Mucosa of descending colon (tissue), 3 donors: ENCODE data around the gene MOB3B. TPM values are rescaled to one million over a fixed set of nuclear protein-coding genes. Genes with fewer than 3 reads are reported as not detected.

Experiments used
- ATAC-seq: fragments of 200-7000 bp; cut with Tn5 transposase; one replicate; pipeline ENCODE4 v1.9.1; 2020; ENCODE audit warnings: mild to moderate bottlenecking, moderate library complexity
- DNase-seq, 3 donors: peaks; one replicate each; pipeline ENCODE4 v3.0.0-alpha.2; 2020
- H3K36me3 ChIP-seq: fragments of 200-600 bp; one replicate; pipeline ENCODE4 v1.8.0; 2021; ENCODE audit warnings: low read depth, mild to moderate bottlenecking
- H3K4me1 ChIP-seq: fragments of 200-600 bp; one replicate; pipeline ENCODE4 v1.8.0; 2021; ENCODE audit warnings: low read depth, mild to moderate bottlenecking
- H3K4me3 ChIP-seq: fragments of 200-600 bp; one replicate; pipeline ENCODE4 v1.8.0; 2021; ENCODE audit warnings: mild to moderate bottlenecking
- H3K9me3 ChIP-seq: fragments of 200-600 bp; one replicate; pipeline ENCODE4 v1.8.0; 2021; ENCODE audit warnings: mild to moderate bottlenecking
- intact Hi-C, 2 donors: fragments of 100-400 bp; cut with DNase I in 1 of 2; cut with micrococcal nuclease in 1 of 2; formaldehyde crosslinking; loops; one replicate each; pipeline versions ENCODE4 v1.11.0 to v1.11.1; 2022; cut with DNase I, micrococcal nuclease
- total RNA-seq, 3 donors: library from RNA; stranded (reverse); fragmentation: NEBNext Ultra II Directional in 2 of 3; extraction: Animal tissue kit (Norgen Biotek cat#: 25700) in 2 of 3; gene quantifications; one replicate each; pipeline versions ENCODE4 v1.2.1 to v1.2.4, GENCODE V29; 2021 to 2023
- TF ChIP-seq, protein P1 (sequence below): fragments of 200-600 bp; IDR thresholded peaks from one replicate; pipeline ENCODE4 v1.8.0; 2022; ENCODE audit warnings: antibody characterized with exemption, mild to moderate bottlenecking
- donor health status: DM: no; HTN: no; CAD: no; lungs with moderate emphysema.
- donor health status: DM: no; HTN: no; CAD: no.
- donor health status: DM: no; HTN: yes; CAD: no.

MOB3B gene
- total RNA-seq, 3 donors from 2014 or later: 34.6 to 57.5 (median 41.7) TPM

DNA sequence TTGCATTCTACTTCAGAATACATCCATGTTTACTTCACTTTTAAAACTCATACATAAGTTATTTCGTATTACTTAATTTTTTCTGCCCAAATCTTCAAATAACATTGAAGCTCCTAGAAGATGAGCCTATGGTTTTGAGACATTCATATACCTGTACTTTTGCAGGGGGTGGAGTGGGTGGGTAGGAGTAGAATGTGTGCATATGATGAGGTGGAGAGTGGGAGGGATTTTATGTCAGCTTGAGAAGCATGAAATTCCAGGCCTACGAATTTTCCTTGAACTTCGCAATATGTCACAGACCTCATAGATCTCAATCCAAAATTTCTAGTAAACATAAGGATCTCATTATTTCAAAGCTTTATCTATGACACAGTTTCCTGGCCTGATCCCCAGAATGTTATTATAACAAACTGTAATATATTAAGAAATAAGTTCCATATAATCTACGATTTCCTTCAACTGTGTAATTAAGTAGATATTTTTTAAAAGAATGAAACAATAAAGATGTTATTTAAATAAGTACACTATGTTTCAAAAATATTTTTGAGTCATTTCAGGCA, 19.7 kb upstream of the MOB3B start:
- intact Hi-C loops: loop anchor here (5.0 kb wide), 1 partner anchor 217 kb away; no protein-coding TSS in a partner anchor
- Histone ChIP-seq H3K9me3 (no peaks in the 10 kb centered on the region), H3K36me3 (no peaks in the 10 kb centered on the region), H3K4me3 (no peak overlapping the region), H3K4me1 (peaks cover 4% of the 10 kb centered on the region)
- DNase-seq (no peak), ATAC-seq (no peak)
- TF ChIP-seq, protein P1, sequence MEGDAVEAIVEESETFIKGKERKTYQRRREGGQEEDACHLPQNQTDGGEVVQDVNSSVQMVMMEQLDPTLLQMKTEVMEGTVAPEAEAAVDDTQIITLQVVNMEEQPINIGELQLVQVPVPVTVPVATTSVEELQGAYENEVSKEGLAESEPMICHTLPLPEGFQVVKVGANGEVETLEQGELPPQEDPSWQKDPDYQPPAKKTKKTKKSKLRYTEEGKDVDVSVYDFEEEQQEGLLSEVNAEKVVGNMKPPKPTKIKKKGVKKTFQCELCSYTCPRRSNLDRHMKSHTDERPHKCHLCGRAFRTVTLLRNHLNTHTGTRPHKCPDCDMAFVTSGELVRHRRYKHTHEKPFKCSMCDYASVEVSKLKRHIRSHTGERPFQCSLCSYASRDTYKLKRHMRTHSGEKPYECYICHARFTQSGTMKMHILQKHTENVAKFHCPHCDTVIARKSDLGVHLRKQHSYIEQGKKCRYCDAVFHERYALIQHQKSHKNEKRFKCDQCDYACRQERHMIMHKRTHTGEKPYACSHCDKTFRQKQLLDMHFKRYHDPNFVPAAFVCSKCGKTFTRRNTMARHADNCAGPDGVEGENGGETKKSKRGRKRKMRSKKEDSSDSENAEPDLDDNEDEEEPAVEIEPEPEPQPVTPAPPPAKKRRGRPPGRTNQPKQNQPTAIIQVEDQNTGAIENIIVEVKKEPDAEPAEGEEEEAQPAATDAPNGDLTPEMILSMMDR: no peak

DNA sequence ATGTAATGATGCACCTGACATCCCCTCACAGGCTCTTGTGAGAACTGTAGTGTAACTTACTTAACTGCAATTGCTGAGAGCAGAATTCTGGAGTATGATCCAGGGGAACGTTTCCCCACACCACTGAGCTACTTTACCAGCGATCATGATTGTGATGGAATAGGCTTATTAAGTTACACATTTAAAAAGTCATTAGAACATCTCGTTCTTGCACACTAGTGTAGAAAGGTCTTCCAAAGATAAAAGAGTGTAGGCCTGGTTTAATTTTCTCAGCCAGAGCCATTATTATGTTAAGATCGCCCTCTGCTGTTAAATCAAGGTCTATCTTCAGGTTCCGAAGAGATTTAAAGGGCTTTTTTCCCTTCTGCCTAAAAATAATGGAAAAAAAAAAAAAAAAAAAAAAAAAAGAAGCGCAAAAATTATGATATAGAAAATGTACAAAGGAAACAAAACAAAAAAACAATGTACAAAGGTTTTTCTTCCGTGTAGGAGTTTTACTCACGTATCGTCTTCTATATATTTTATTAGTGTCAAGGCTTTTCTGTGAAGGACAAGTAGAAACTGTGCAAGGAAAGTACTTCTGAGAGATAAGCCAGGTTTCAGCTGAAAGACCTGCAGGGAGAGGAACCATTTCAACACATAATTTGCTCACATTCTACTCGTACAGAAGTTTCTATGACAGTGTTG, 18.6 kb upstream of the MOB3B start:
- DNase-seq: peak in 1 of 3 donors; percentile 25
- H3K4me3 ChIP-seq: no peak overlapping the region
- peak; percentile 71 for ATAC-seq
- H3K9me3 ChIP-seq: no peaks in the 10 kb centered on the region
- H3K4me1 ChIP-seq: peaks cover 4% of the 10 kb centered on the region
- intact Hi-C loops: loop anchor here (5.0 kb wide), 1 partner anchor 216 kb away; no protein-coding TSS in a partner anchor
- H3K36me3 ChIP-seq: no peaks in the 10 kb centered on the region
- TF ChIP-seq, protein P1: no peak

DNA sequence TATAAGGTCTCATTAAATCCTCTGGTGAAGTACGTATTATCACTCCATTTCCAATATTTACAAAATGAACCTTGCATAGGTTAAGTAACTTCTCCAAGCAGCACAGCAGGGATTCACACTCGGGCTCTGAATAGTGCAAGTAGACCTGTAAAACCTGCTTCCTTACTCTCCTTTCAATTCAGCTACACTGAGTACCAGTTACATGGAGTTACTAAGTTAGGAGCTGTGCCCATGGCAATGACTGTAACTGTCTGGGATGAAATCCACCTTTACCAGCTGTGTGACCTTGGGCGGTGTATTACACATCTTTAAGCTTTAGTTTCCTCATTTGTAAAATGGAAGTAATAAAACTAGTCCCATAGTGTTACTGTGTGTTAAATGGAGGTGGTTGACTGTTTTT, 15.9 kb upstream of the MOB3B start:
- ATAC-seq (peak; percentile 98), DNase-seq (peak in 1 of 3 donors; percentile 49)
- TF ChIP-seq, protein P1: no peak

DNA sequence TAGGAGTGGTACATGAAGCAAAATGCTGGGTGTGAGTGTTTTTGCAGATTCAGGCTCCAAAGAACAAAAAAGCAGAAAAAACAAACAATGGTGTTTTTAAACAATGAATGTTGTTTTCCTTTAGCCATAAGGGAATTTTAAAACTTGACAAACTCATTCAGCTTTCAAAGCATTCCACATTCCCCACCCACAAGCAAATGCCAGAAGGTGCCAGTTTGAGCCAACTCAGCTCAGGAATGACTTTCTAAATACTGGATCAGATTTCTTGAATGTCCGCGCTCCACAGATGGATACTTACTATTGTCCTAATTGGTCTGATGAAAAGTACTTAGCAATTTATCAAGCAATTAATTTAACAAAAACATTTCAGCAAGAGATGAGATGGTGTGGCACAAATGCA, 12.9 kb upstream of the MOB3B start:
- TF ChIP-seq, protein P1: no peak
- H3K4me1 ChIP-seq: peaks cover 4% of the 10 kb centered on the region
- no peaks in the 10 kb centered on the region for H3K9me3 ChIP-seq
- no peaks in the 10 kb centered on the region for H3K36me3 ChIP-seq
- ATAC-seq: no peak
- no peak overlapping the region for H3K4me3 ChIP-seq
- DNase-seq: no peak
- intact Hi-C loops: no loop called here

More for the DNA sequence above, 15.9 kb upstream of the MOB3B start:
- intact Hi-C loops: loop anchor here (5.0 kb wide), 1 partner anchor 213 kb away; no protein-coding TSS in a partner anchor
- Histone ChIP-seq H3K4me1 (peaks cover 4% of the 10 kb centered on the region), H3K36me3 (no peaks in the 10 kb centered on the region), H3K4me3 (no peak overlapping the region), H3K9me3 (no peaks in the 10 kb centered on the region)

DNA sequence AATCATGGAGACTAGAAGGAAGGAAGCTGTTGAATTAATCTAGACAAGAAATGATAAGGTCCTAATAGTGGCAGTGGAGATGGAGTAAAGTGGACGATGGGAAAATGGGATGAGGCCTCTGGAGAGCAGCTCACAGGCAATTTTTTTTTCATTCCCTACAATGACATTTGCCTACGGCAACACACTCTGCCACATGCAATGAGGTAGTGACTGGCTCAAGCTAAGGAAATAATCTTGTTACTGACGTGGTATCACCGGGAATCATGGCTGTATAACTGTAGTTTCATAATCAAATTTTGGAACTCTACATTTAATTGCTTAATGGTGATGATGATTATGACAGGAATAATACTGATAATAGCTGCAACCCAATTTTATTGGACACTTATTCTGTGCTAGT, 12.1 kb upstream of the MOB3B start:
- TF ChIP-seq, protein P1: no peak
- peaks cover 4% of the 10 kb centered on the region for H3K4me1 ChIP-seq
- intact Hi-C loops: no loop called here

More for the DNA sequence above, 12.1 kb upstream of the MOB3B start:
- H3K4me3 ChIP-seq: no peak overlapping the region
- DNase-seq (no peak), ATAC-seq (no peak)
- H3K9me3 ChIP-seq: no peaks in the 10 kb centered on the region
- H3K36me3 ChIP-seq: no peaks in the 10 kb centered on the region
